Measurements from ENCODE around the gene EYA2. TPM values are rescaled to one million over a fixed set of nuclear protein-coding genes. Genes with fewer than 3 reads are reported as not detected.

The EYA2 gene
- total RNA-seq, 2 donors from 2014 or later, result 30.0 to 31.0 TPM

- Histone ChIP-seq H3K36me3 (no peaks in the 10 kb centered on the region), H3K4me3 (no peak overlapping the region), H3K27me3 (replicated peaks; ENCODE audit: insufficient read depth) (no peaks in the 10 kb centered on the region), H3K9me3 (no peaks in the 10 kb centered on the region), H3K27ac (peak overlapping the region in 1 of 2 donors; percentile 47), H3K4me1 (replicated peaks) (peaks cover 3% of the 10 kb centered on the region)
- TF ChIP-seq, protein P1, sequence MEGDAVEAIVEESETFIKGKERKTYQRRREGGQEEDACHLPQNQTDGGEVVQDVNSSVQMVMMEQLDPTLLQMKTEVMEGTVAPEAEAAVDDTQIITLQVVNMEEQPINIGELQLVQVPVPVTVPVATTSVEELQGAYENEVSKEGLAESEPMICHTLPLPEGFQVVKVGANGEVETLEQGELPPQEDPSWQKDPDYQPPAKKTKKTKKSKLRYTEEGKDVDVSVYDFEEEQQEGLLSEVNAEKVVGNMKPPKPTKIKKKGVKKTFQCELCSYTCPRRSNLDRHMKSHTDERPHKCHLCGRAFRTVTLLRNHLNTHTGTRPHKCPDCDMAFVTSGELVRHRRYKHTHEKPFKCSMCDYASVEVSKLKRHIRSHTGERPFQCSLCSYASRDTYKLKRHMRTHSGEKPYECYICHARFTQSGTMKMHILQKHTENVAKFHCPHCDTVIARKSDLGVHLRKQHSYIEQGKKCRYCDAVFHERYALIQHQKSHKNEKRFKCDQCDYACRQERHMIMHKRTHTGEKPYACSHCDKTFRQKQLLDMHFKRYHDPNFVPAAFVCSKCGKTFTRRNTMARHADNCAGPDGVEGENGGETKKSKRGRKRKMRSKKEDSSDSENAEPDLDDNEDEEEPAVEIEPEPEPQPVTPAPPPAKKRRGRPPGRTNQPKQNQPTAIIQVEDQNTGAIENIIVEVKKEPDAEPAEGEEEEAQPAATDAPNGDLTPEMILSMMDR (IDR thresholded peaks at IDR 0.05), result no peak
- TF ChIP-seq POLR2AphosphoS5 (IDR thresholded peaks at IDR 0.05) (no peak), POLR2A (IDR thresholded peaks at IDR 0.05) (no peak)
- 67% methylated on average over 4 of the region's 4 CpGs for WGBS
- DNase-seq (ENCODE audit: low spot score), result no peak
- intact Hi-C loops (cut with DNase I), result loop anchor here (5.0 to 10.0 kb wide), 2 partner anchors 40 to 88 kb away; no protein-coding TSS in a partner anchor
These were observed 42.5 kb downstream of the EYA2 start for GRCh38 chr20:46937157-46937523.

DNA sequence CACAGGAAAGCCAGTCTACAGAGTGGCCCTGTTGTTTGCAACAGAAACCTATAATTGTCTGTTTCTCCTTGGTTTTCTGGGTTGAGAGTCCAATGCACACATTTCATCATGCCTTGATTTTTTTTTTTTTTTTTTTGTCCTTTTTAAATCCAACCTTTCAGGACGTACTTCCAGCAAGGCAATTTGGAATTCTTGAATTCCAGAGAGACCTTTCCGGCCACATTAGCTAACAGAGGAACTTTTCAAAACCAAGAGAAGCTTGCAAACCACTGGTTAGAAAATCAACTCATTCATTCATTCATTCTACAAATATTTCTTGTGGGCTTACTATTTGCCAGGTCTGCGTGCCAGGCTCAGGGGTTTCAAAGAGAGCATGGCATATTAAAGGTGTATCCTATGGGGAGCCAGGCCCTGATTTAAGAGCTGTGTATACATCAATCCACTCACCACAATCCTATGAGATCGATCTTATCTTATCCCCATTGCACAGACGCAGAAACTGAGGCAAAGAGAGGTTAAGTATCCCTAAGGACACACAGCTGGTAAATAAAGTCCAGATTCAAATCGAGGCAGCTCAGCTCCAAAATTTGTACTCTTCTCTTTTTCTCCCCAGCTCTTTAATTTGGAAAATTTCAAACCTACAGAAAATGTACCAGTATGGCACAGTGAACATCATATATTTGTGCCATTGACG is 43.0 kb downstream of the EYA2 start:
- TF ChIP-seq, protein P1 (IDR thresholded peaks at IDR 0.05), result no peak
- TF ChIP-seq POLR2AphosphoS5 (IDR thresholded peaks at IDR 0.05) (no peak), POLR2A (IDR thresholded peaks at IDR 0.05) (no peak)
- no peak for DNase-seq (ENCODE audit: low spot score)
- Histone ChIP-seq H3K4me3 (no peak overlapping the region), H3K9me3 (no peaks in the 10 kb centered on the region), H3K27ac (no peak overlapping the region), H3K36me3 (no peaks in the 10 kb centered on the region), H3K27me3 (replicated peaks; ENCODE audit: insufficient read depth) (no peaks in the 10 kb centered on the region), H3K4me1 (replicated peaks) (peaks cover 3% of the 10 kb centered on the region)
- WGBS, result 84% methylated on average over 7 of the region's 7 CpGs
- intact Hi-C loops (cut with DNase I), result loop anchor here (5.0 to 10.0 kb wide), 2 partner anchors 40 to 87 kb away; no protein-coding TSS in a partner anchor

- TF ChIP-seq, protein P1 (IDR thresholded peaks at IDR 0.05), result no peak
- no peak for TF ChIP-seq POLR2A (IDR thresholded peaks at IDR 0.05)
- no peak for TF ChIP-seq POLR2AphosphoS5 (IDR thresholded peaks at IDR 0.05)
- WGBS, result 67% methylated on average over 1 of the region's 1 CpG
- peaks cover 3% of the 10 kb centered on the region for H3K4me1 ChIP-seq (replicated peaks)
- DNase-seq (ENCODE audit: low spot score), result no peak
- no peak overlapping the region for H3K4me3 ChIP-seq
- no peaks in the 10 kb centered on the region for H3K36me3 ChIP-seq
- no peak overlapping the region for H3K27ac ChIP-seq
- H3K27me3 ChIP-seq (replicated peaks; ENCODE audit: insufficient read depth), result no peaks in the 10 kb centered on the region
- no peaks in the 10 kb centered on the region for H3K9me3 ChIP-seq
- intact Hi-C loops (cut with DNase I), result loop anchor here (5.0 to 10.0 kb wide), 2 partner anchors 41 to 86 kb away; no protein-coding TSS in a partner anchor
These were observed 43.8 kb downstream of the EYA2 start for GRCh38 chr20:46938434-46938833.

DNA sequence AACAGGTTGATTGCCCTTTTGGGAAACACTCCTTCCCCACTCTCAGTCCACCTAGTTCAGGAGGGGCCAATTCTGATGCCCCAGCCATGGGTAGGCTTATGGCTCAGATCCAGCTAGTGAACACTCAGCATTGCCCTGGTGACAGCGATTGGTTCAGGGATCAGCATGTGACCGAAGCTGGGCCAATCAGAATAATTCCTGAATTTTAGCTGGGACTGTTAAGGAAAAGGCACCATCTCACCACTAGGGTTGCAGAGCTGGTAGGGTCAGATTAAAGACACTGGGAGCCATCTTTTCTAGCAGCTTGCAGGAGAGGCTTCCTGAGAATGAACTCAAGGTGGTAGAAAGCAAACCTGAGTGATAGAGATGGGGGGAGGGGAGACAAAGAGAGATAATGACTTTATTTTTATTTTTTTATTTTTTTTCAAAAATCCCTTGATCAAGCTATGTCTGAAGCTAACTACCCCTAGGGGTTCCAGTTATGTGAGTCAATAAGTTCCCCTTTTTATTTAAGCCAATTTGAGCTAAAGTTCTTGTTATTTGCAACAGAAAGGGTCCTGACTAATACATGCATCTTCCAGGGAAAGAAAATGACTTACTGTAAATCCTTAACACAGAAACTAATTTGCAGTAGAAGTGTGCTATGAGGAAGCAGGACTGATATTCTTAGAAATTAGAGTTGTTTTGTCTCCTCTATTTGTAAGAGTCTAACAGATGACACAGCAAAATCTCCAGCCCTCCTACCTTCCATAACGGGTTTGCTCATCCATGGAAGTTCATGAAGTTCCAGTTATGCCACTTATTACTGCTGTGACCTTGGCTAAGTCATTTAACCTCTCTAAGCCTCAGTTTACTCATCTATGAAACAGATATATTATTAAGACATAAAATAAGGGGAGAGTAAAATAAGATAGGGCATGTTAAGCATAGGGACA is 44.7 kb downstream of the EYA2 start:
- intact Hi-C loops (cut with DNase I), result loop anchor here (5.0 to 10.0 kb wide), 2 partner anchors 42 to 86 kb away; no protein-coding TSS in a partner anchor
- no peak for DNase-seq (ENCODE audit: low spot score)
- Histone ChIP-seq H3K27ac (no peak overlapping the region), H3K4me3 (no peak overlapping the region), H3K9me3 (no peaks in the 10 kb centered on the region), H3K36me3 (no peaks in the 10 kb centered on the region), H3K4me1 (replicated peaks) (peaks cover 3% of the 10 kb centered on the region), H3K27me3 (replicated peaks; ENCODE audit: insufficient read depth) (no peaks in the 10 kb centered on the region)
- 64% methylated on average over 3 of the region's 3 CpGs for WGBS
- TF ChIP-seq, protein P1 (IDR thresholded peaks at IDR 0.05), result no peak
- TF ChIP-seq POLR2A (IDR thresholded peaks at IDR 0.05) (no peak), POLR2AphosphoS5 (IDR thresholded peaks at IDR 0.05) (no peak)

Data from prostate gland (tissue), 2 donors.